OCI-LY7 (cell line): ENCODE measurements around the gene PODXL.
"Not testable (repeated sequence)": the region's sequence is repeated elsewhere in the genome, so short reads cannot be mapped to it uniquely, and the experiment has no call there.

Experiments used
- EZH2phosphoT487 ChIP-seq: fragments of 200-600 bp; sonication (generic); IDR thresholded peaks from 2 replicates; pipeline ENCODE4 v1.6.1; 2018; ENCODE audit warnings: low read depth, borderline replicate concordance, mild to moderate bottlenecking, mixed run types, antibody characterized with exemption, low read length, moderate library complexity, mixed read lengths
- TF ChIP-seq, protein P1 (sequence below): fragments of 200-600 bp; sonication (generic); conservative IDR thresholded peaks from 2 replicates; pipeline ENCODE4 v1.5.1; 2014; ENCODE audit warnings: mild to moderate bottlenecking, antibody characterized with exemption, low read length, moderate library complexity, mixed read lengths

GRCh38 chr7:131462715-131463114 is 93.7 kb downstream of the PODXL start:
- TF ChIP-seq, protein P1, sequence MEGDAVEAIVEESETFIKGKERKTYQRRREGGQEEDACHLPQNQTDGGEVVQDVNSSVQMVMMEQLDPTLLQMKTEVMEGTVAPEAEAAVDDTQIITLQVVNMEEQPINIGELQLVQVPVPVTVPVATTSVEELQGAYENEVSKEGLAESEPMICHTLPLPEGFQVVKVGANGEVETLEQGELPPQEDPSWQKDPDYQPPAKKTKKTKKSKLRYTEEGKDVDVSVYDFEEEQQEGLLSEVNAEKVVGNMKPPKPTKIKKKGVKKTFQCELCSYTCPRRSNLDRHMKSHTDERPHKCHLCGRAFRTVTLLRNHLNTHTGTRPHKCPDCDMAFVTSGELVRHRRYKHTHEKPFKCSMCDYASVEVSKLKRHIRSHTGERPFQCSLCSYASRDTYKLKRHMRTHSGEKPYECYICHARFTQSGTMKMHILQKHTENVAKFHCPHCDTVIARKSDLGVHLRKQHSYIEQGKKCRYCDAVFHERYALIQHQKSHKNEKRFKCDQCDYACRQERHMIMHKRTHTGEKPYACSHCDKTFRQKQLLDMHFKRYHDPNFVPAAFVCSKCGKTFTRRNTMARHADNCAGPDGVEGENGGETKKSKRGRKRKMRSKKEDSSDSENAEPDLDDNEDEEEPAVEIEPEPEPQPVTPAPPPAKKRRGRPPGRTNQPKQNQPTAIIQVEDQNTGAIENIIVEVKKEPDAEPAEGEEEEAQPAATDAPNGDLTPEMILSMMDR: not testable (repeated sequence)
- not testable (repeated sequence) for TF ChIP-seq EZH2phosphoT487
